ENCODE data around the gene FBXW7.

The FBXW7 gene

GRCh38 chr4:152398060-152398459 is 137.8 kb downstream of the FBXW7 start:
- no peak for TF ChIP-seq POLR2AphosphoS5 (IDR thresholded peaks at IDR 0.05; ENCODE audit: low read depth, low read length)
- no peak for TF ChIP-seq SIN3A (IDR thresholded peaks at IDR 0.05; ENCODE audit: borderline replicate concordance, insufficient read depth, low read length)
- no peak for TF ChIP-seq FOXP2 (optimal IDR thresholded peaks at IDR 0.05; ENCODE audit: borderline replicate concordance, extremely low read depth, extremely low read length, insufficient read depth)

GRCh38 chr4:152394791-152395190 is 141.1 kb downstream of the FBXW7 start:
- no peak for TF ChIP-seq FOXP2 (optimal IDR thresholded peaks at IDR 0.05; ENCODE audit: borderline replicate concordance, extremely low read depth, extremely low read length, insufficient read depth)
- TF ChIP-seq SIN3A (IDR thresholded peaks at IDR 0.05; ENCODE audit: borderline replicate concordance, insufficient read depth, low read length): no peak
- no peak for TF ChIP-seq TAF1 (IDR thresholded peaks at IDR 0.05; ENCODE audit: borderline replicate concordance, insufficient read depth, low read length)
- no peak for TF ChIP-seq POLR2AphosphoS5 (IDR thresholded peaks at IDR 0.05; ENCODE audit: low read depth, low read length)
- no peak for TF ChIP-seq REST (IDR thresholded peaks at IDR 0.05; ENCODE audit: insufficient read depth in 1 of 2, low read depth in 2 of 2, low read length in 2 of 2)

- no peak for TF ChIP-seq REST (IDR thresholded peaks at IDR 0.05; ENCODE audit: insufficient read depth in 1 of 2, low read depth in 2 of 2, low read length in 2 of 2)
- TF ChIP-seq TAF1 (IDR thresholded peaks at IDR 0.05; ENCODE audit: borderline replicate concordance, insufficient read depth, low read length): no peak
- no peak for TF ChIP-seq FOXP2 (optimal IDR thresholded peaks at IDR 0.05; ENCODE audit: borderline replicate concordance, extremely low read depth, extremely low read length, insufficient read depth)
- TF ChIP-seq SIN3A (IDR thresholded peaks at IDR 0.05; ENCODE audit: borderline replicate concordance, insufficient read depth, low read length): no peak
- no peak for TF ChIP-seq POLR2AphosphoS5 (IDR thresholded peaks at IDR 0.05; ENCODE audit: low read depth, low read length)
These were observed 143.8 kb downstream of the FBXW7 start for GRCh38 chr4:152392079-152392478.

- TF ChIP-seq POLR2AphosphoS5 (IDR thresholded peaks at IDR 0.05; ENCODE audit: low read depth, low read length): no peak
- no peak for TF ChIP-seq SIN3A (IDR thresholded peaks at IDR 0.05; ENCODE audit: borderline replicate concordance, insufficient read depth, low read length)
- TF ChIP-seq FOXP2 (optimal IDR thresholded peaks at IDR 0.05; ENCODE audit: borderline replicate concordance, extremely low read depth, extremely low read length, insufficient read depth): no peak
- no peak for TF ChIP-seq REST (IDR thresholded peaks at IDR 0.05; ENCODE audit: insufficient read depth in 1 of 2, low read depth in 2 of 2, low read length in 2 of 2)
- no peak for TF ChIP-seq TAF1 (IDR thresholded peaks at IDR 0.05; ENCODE audit: borderline replicate concordance, insufficient read depth, low read length)
These were observed 145.7 kb downstream of the FBXW7 start for GRCh38 chr4:152390216-152390615.

- TF ChIP-seq TAF1 (IDR thresholded peaks at IDR 0.05; ENCODE audit: borderline replicate concordance, insufficient read depth, low read length): no peak
- TF ChIP-seq POLR2AphosphoS5 (IDR thresholded peaks at IDR 0.05; ENCODE audit: low read depth, low read length): no peak
- TF ChIP-seq FOXP2 (optimal IDR thresholded peaks at IDR 0.05; ENCODE audit: borderline replicate concordance, extremely low read depth, extremely low read length, insufficient read depth): no peak
- TF ChIP-seq SIN3A (IDR thresholded peaks at IDR 0.05; ENCODE audit: borderline replicate concordance, insufficient read depth, low read length): no peak
- no peak for TF ChIP-seq REST (IDR thresholded peaks at IDR 0.05; ENCODE audit: insufficient read depth in 1 of 2, low read depth in 2 of 2, low read length in 2 of 2)
These were observed 146.5 kb downstream of the FBXW7 start for GRCh38 chr4:152389359-152389758.

Data from PFSK-1 (cell line).